A172 (cell line): ENCODE results near the gene PPP1R2B. TPM values are rescaled to one million over a fixed set of nuclear protein-coding genes. Genes with fewer than 3 reads are reported as not detected.
"Not testable (repeated sequence)": the region's sequence is repeated elsewhere in the genome, so short reads cannot be mapped to it uniquely, and the experiment has no call there.

ENCODE experiments used
- DNase-seq: peaks from one replicate; pipeline ENCODE4 v3.0.0-alpha.2; 2015; ENCODE audit warnings: low spot score
- total RNA-seq: library from RNA; depleted of rRNA; stranded (reverse); fragments of >200 nt; shearing (Covaris generic); gene quantifications from 2 replicates; pipeline ENCODE4 v1.2.3, GENCODE V29; 2014; rRNA removed

PPP1R2B gene
- 0.05 TPM in 1 of 2 replicates, not detected in the other for total RNA-seq

- DNase-seq: no peak
Observed at GRCh38 chr5:156850206-156850751, at the start of gene PPP1R2B. Gene PPP1R2B (plus strand): TSS chr5:156850295. CDS start chr5:156850563, 268 bp downstream.

- DNase-seq: no peak
Observed at GRCh38 chr5:156800929-156801328, 49.2 kb upstream of the PPP1R2B start.

GRCh38 chr5:156802501-156802900 lies 47.6 kb upstream of the PPP1R2B start:
- DNase-seq: no peak

GRCh38 chr5:156803404-156803803 lies 46.7 kb upstream of the PPP1R2B start:
- no peak for DNase-seq

GRCh38 chr5:156812959-156813358 lies 37.1 kb upstream of the PPP1R2B start:
- DNase-seq: no peak

- DNase-seq: peak; percentile 25
Observed at GRCh38 chr5:156815988-156816599, 34.0 kb upstream of the PPP1R2B start.

GRCh38 chr5:156819537-156819936 lies 30.6 kb upstream of the PPP1R2B start:
- no peak for DNase-seq

GRCh38 chr5:156819967-156820581 lies 30.0 kb upstream of the PPP1R2B start:
- no peak for DNase-seq

GRCh38 chr5:156824241-156824640 lies 25.9 kb upstream of the PPP1R2B start:
- no peak for DNase-seq

- DNase-seq: peak; percentile 38
Observed at GRCh38 chr5:156824800-156825199, 25.3 kb upstream of the PPP1R2B start.

GRCh38 chr5:156825688-156826087 lies 24.4 kb upstream of the PPP1R2B start:
- no peak for DNase-seq

- no peak for DNase-seq
Observed at GRCh38 chr5:156826150-156826549, 23.9 kb upstream of the PPP1R2B start.

- DNase-seq: no peak
Observed at GRCh38 chr5:156834916-156835315, 15.2 kb upstream of the PPP1R2B start.

- no peak for DNase-seq
Observed at GRCh38 chr5:156835905-156836304, 14.2 kb upstream of the PPP1R2B start.

GRCh38 chr5:156836846-156837245 lies 13.2 kb upstream of the PPP1R2B start:
- no peak for DNase-seq

- DNase-seq: no peak
Observed at GRCh38 chr5:156838961-156839360, 11.1 kb upstream of the PPP1R2B start.

GRCh38 chr5:156841737-156842136 lies 8.4 kb upstream of the PPP1R2B start:
- no peak for DNase-seq

GRCh38 chr5:156846914-156847313 lies 3.2 kb upstream of the PPP1R2B start:
- no peak for DNase-seq

- DNase-seq: not testable (repeated sequence)
Observed at GRCh38 chr5:156848447-156848846, 1.6 kb upstream of the PPP1R2B start.

- no peak for DNase-seq
Observed at GRCh38 chr5:156851880-156852279, 1.8 kb downstream of the PPP1R2B start.

GRCh38 chr5:156853055-156853454 lies 3.0 kb downstream of the PPP1R2B start:
- DNase-seq: not testable (repeated sequence)

- DNase-seq: no peak
Observed at GRCh38 chr5:156865427-156865826, 15.3 kb downstream of the PPP1R2B start.

- DNase-seq: no peak
Observed at GRCh38 chr5:156870498-156870839, 20.4 kb downstream of the PPP1R2B start.
